Central memory CD4-positive, alpha-beta T cell (primary cell): Measurements from ENCODE around the gene SHISAL1.

Source experiments
- DNase-seq: peaks from one replicate; pipeline ENCODE4 v3.0.0; 2022

SHISAL1 gene

GRCh38 chr22:44301039-44301438 lies 11.7 kb downstream of the SHISAL1 start:
- DNase-seq = no peak

- DNase-seq = no peak
These were observed 13.6 kb downstream of the SHISAL1 start for GRCh38 chr22:44299124-44299523.

GRCh38 chr22:44298406-44299091 lies 14.2 kb downstream of the SHISAL1 start:
- DNase-seq = no peak

- DNase-seq = no peak
These were observed 15.2 kb downstream of the SHISAL1 start for GRCh38 chr22:44297470-44298061.

- no peak for DNase-seq
These were observed 17.3 kb downstream of the SHISAL1 start for GRCh38 chr22:44295406-44295805.

DNA sequence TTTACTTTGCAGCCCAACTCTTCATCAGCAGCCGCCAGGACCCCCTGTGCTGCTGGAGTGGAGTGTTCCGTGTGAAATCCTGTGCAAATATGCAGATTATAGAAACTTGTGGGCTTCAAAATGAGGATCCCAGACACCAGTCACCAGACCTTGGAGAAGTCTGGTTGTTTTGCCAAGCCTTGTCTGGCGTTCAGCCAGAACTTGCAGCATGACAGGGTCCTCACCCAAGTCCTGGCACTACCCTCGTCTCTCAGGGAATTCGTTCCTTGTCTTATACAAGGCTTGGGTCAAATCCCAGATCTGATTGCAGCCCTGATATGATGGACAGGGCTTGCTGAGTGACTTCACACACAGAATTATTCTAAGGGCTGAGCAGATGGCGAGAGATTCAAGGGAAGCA lies 18.9 kb downstream of the SHISAL1 start:
- no peak for DNase-seq

GRCh38 chr22:44293034-44293433 lies 19.7 kb downstream of the SHISAL1 start:
- no peak for DNase-seq

GRCh38 chr22:44292521-44292920 lies 20.2 kb downstream of the SHISAL1 start:
- DNase-seq = no peak

- no peak for DNase-seq
These were observed 20.9 kb downstream of the SHISAL1 start for GRCh38 chr22:44291674-44292360.

DNA sequence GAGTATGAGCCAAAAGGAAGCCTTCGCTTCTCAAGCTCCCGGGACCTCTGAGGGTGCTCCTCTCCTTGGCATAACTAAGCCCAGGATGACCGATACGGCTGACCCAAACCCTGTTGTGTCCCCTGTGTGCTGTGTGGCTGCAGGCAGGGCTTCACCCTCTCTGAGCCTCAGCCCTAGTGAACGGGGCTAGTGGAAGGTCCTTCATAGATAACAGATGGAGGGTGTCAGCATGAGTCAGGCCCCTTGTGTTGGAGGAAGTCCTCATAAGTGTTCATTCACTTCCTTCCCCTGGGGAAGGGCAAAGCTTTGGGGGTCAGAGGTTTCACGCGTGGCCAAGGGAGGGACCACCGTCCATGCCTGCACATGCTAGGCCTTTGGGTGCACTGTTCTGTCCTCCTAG lies 21.5 kb downstream of the SHISAL1 start:
- no peak for DNase-seq

DNA sequence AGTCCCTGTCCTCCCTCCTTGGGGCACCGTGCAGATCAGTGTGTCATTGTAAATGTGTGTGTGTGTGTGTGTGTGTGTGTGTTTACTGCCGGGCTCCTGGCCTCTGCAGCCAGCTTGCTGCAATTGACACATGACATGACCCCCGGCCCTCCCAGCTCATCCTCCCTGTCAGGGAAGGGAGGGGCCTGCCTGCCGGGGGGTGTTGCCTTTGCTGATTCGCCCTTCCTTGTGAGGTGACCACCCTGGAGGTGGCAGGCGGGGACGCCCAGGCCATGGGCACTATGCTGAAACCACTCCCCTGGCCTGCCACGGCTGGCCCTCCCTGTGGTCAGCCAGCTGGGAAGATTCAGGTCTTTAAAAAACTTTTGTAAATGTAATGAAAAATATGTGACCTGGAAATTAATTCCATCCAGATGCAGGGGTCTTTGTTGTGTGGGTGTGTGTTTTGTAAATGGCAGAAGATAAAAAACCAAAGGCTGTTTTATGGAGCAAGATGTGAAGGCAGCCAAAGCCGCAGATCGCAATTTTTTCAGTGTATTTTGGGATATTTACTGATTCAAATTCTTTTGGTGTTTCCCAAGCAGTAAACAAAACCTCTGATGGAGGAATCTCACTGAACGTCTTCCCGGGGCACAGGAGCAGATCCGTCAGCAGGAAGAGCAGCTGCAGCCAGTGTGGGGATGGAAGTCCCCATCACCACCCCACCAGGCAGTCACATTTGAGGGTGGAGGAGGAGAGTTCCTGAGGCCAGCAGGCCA lies 23.2 kb downstream of the SHISAL1 start:
- DNase-seq = no peak

GRCh38 chr22:44288913-44289312 lies 23.8 kb downstream of the SHISAL1 start:
- DNase-seq = no peak

DNA sequence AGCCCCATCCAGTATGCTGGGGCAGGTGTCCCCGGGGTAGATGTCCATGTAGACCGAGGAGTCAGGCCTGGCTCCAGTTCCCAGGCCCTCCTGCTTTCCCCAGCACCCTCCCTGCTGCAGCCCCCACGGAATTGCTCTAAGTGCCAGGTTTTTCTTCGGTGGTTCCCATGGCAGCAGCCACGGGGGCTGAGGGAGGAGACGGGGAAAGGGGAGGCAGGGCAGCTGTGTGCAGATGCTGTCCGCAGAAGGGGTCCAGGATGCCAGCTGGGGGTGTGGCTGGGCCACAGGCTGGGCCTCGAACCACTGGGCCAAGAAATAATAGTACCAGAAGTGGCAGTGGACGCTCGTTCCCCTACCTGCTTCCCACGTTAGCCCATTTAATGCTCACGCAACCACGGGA lies 25.0 kb downstream of the SHISAL1 start:
- no peak for DNase-seq

GRCh38 chr22:44287121-44287693 lies 25.5 kb downstream of the SHISAL1 start:
- no peak for DNase-seq

GRCh38 chr22:44286646-44287045 lies 26.1 kb downstream of the SHISAL1 start:
- no peak for DNase-seq

DNA sequence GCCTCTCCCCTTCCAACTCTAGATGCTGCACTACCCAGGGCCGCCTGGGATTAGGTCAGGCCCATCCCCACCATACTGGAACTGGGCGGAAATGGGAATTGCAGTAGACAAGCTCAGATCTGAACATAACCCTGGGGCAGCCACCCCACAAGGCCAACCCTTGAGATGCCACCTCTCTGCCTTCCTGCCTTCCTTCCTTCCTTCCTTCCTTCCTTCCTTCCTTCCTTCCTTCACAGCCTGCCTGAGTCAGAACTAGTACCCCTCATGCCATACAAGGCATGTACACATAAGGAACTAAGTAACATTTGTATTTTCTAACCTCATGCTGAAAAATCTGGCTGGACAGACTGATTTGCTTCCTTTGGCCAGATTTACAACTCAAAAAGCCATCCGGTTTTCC lies 28.0 kb downstream of the SHISAL1 start:
- DNase-seq = no peak

- DNase-seq = no peak
These were observed 30.7 kb downstream of the SHISAL1 start for GRCh38 chr22:44281768-44282637.

GRCh38 chr22:44280665-44281188 lies 32.0 kb downstream of the SHISAL1 start:
- no peak for DNase-seq

- DNase-seq = no peak
These were observed 33.7 kb downstream of the SHISAL1 start for GRCh38 chr22:44279069-44279360.

- no peak for DNase-seq
These were observed 34.3 kb downstream of the SHISAL1 start for GRCh38 chr22:44278243-44279068.
